HL-60/S4 treated with retinoic acid at 250 ng/mL for 4 days and 3 days (cell line): ENCODE data around the gene OPCML.

ENCODE experiments used
- in situ Hi-C: fragments of 300-500 bp; cut with MboI; formaldehyde crosslinking; loops from 2 replicates; pipeline ENCODE4 v1.7.0; 2022; ENCODE audit warnings: low sequenced_read_pairs

OPCML gene

DNA sequence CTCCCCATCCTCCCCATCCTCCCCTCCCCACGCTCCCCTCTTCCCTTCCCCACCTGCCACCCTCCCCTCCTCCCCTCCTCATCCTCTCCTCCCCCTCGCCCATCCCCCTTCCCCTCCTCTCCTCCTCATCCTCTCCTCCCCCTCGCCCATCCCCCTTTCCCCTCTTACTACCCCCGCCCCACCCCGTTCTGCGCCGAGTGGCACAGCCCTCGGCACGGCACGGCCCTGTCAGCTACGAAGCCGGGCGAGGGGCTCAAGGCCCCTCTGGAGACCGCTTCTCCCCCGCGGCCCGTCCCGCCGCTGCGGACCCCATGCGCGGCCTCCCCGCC is 449.9 kb downstream of the OPCML start:
- in situ Hi-C loops: no loop called here

DNA sequence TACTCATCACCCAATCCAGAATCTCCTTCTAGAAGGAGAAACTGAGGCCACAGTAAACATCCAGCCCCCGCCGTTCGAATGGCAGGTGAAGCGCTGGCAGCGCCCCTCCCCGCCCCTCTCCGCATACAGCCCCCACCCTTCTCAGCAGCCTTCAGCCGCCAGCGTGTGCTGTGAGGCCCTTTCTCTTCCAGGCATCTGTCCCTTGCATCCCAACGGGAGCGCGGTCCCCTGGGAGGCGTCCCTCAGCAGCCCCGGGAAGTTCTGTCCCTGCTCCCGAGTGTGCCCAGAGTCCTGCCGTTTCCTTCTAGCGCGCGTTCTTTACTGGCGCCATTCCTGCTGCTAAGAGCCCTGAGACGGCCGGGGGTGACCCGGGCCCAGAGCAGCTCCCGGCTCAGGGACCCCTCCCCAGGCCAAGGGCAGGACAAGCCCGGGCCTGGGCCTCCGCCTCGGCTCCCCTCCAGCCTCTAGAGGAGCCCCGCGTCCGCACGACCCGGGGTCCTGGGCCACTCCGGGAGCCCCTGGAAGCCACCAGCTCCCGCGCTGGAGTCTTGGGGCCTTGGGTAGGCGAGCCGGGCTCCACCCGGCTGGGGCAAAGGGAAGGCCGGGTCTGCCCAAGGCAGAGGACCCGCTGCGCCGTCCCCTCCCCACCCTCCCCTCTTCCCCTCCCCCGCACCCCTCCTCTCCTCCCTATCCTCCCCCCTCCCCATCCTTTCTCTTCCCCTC is 450.4 kb downstream of the OPCML start:
- in situ Hi-C loops: no loop called here

DNA sequence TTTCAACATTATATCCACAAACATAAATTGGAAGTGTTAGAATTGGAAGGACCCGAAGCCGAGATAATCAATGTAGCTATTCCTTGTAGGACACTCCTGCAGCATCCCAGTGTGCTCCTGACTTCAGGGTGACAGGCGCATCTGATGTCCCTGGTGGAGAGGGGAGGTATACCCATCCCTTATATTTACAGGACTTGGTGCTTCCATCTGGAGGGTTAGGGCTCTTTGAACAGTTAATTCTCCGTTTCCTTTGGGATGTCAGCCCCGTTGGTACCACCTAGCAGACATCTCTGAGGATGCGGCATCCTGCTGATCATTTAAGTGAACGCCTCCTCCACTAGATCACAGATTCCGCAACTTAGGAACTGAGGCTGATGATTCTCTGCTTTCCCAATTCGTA is 451.3 kb downstream of the OPCML start:
- in situ Hi-C loops: no loop called here

GRCh38 chr11:133078591-133079404 is 453.5 kb downstream of the OPCML start:
- in situ Hi-C loops: no loop called here

DNA sequence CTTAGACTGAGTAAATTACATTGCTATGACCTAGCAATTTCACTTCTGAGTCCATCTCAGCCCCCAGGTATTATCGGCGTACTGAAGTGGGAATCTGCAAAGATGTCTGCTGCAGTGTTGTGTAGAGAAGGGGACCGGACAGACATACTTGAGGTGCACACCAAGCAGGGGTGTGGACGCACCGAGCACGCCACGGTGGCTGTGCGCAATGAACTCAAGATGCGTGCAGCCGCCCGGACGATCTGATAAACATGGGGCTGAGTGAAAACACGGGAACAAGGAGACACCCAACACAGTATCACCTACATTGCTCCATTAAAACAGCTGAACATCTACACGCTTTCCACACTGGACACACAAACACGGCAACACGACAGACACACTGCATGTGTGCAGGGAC is 454.3 kb downstream of the OPCML start:
- in situ Hi-C loops: no loop called here

DNA sequence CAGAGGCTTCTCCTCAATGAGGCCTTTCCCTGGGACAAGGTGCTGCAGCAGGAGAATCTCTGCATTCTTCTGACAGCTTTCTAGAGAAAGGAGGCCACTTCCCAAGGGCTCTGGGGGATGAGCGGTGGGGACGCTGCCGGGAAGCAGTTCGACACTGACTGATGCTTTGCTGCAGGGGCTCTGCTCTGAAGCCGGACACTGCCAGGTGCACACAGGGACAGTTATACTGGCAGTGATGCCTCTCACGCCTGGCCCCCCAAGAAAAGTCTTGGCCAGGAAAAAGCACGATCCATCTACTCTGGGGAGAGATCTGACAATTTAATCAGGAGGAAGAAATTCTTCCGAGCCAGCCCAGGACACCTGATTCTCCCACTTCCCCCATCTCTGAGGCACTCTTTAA is 456.9 kb downstream of the OPCML start:
- in situ Hi-C loops: no loop called here

- in situ Hi-C loops: no loop called here
Measured at GRCh38 chr11:133072858-133073582, 459.3 kb downstream of the OPCML start.

GRCh38 chr11:133072378-133072777 is 459.9 kb downstream of the OPCML start:
- in situ Hi-C loops: no loop called here

GRCh38 chr11:133070791-133071190 is 461.5 kb downstream of the OPCML start:
- in situ Hi-C loops: no loop called here

GRCh38 chr11:133070021-133070713 is 462.1 kb downstream of the OPCML start:
- in situ Hi-C loops: no loop called here

GRCh38 chr11:133065847-133066485 is 466.3 kb downstream of the OPCML start:
- in situ Hi-C loops: no loop called here

- in situ Hi-C loops: no loop called here
Measured at GRCh38 chr11:133064961-133065360, 467.3 kb downstream of the OPCML start.

DNA sequence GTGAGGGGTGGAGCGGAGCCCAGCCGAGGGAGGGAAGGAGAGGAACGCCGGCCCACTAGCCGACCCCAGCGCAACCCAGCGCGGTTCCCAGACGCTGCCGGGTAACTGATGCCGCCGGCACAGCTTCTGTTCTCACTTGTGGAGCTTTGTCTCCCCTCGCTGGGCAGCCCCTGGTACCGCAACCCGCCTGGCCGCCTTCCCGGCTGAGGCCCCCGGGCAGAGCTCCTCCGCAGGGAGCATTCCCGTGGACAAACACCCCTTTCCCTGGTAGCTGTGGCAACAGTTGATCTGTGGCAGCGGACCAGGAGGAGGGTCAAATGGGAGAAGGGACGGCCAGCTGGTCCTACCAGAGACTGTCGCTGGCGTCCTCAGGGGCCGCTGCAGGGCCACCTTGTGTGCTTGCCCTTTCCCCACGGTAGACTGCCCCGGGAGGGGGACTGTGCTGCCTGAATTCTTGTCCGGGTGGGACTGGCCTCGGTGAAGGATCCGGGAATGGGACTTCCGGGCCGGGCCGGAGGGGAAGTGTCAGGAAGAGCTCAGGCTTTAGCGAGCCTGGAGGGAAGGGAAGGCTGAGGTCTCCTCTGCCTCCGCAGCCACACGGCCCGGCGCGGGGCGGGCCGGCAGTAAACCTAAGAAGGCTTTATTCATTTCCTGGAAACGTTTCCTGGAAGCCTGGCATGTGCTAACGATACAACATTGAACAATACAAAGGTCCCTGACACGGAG is 468.0 kb downstream of the OPCML start:
- in situ Hi-C loops: no loop called here

GRCh38 chr11:133058501-133058900 is 473.8 kb downstream of the OPCML start:
- in situ Hi-C loops: no loop called here

DNA sequence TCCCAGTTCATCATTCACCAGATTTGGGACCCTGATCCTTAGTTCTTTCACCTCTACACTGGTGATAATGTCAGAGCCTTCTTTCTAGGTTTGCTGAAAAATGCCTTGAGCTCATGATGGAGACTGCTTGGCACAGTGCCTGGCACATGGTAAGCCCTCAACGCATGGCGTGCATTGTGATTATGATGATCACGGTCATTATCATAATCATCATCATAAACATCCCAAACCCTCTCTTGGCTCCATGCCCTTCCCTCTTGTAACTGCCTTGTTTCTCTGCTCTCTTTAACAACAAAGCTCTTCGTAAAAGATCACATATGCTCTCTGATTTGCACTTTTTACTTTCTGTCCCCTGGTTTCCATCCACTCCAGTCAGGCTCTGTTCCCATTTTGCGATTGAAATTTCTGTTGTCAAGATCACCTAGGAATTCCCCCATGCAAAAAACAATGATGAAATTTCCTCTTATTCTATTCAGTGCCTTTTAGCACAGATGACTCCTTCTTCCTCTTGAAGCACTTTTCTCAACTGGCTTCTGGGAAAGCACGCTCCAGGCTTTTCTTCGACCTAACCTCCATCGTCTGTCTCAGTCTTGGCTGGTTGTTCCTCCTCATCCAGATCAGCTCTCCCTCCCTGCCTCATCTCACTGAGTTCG is 479.1 kb downstream of the OPCML start:
- in situ Hi-C loops: no loop called here

- in situ Hi-C loops: no loop called here
Measured at GRCh38 chr11:133052537-133052936, 479.8 kb downstream of the OPCML start.

DNA sequence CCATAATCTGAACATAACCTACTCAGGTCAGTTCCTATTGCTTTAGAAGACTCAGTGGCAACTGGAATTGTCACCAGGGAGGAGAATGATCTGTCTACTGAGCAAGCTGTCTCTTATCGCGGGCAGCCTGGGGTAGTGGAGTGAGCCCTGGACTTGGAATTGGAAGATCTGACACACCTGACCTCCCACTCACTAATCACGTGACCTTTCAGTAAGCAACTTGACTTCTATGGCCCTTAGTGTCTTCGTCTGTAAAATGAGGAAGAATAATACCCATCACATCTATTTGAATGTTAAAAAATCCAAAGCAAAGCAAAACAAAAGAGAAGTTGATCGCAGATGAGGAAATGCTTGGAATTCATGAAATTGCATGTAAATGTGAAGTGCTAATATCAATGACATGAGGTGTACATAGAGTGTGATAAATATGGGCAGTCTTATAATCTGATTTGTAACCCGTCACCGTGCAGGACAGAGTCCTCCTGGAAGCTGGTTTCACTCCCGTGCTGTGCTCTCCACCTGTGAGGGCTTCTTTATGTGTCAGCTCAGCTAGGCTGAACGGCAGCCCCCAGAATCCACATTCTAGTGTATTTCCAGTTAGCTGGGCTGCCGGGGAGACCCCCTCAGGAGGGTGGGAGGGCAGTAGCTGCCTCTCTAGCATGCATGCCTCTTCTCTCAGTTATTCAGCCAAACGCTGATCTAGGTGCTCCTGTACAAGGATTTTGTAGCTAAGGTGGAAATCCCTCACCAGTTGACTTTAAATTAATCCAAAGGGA is 482.9 kb downstream of the OPCML start:
- in situ Hi-C loops: no loop called here

DNA sequence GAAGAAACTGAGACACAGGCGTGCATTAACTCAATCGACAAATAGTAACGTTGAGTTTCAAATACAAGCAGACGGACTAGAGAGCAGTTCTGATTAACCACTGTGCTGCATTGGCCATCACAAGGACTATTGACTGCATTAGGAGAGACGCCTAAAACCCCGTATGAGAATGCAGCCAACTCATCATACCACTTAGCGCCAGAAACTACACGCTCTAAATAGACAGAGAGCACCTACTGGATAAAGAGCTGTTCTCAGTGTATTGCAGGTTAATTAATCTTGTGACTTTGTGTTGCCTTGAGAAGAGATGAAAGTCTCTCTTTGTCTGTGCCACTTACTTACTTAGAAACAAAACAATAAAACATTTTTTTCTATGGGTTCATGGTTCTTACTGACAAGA is 484.0 kb downstream of the OPCML start:
- in situ Hi-C loops: no loop called here

- in situ Hi-C loops: no loop called here
Measured at GRCh38 chr11:133047771-133048115, 484.6 kb downstream of the OPCML start.
